Urinary bladder (tissue), 4 donors: ENCODE results near the gene NUDT4. TPM values are rescaled to one million over a fixed set of nuclear protein-coding genes. Genes with fewer than 3 reads are reported as not detected.
A peak's percentile ranks its signal among the peaks of the same experiment; 100 is the strongest.
"Not testable (repeated sequence)": the region's sequence is repeated elsewhere in the genome, so short reads cannot be mapped to it uniquely, and the experiment has no call there.

ENCODE experiments used
- DNase-seq: peaks from one replicate; pipeline ENCODE4 v3.0.0-alpha.2; 2015; ENCODE audit errors: extremely low spot score
- H3K27ac ChIP-seq: one replicate; pipeline ENCODE4 v1.5.1; 2013; ENCODE audit warnings: low read depth, mild to moderate bottlenecking, moderate library complexity
- H3K36me3 ChIP-seq: one replicate; pipeline ENCODE4 v1.6.1; 2013; ENCODE audit warnings: mild to moderate bottlenecking, moderate library complexity; ENCODE audit not compliant: insufficient read depth
- H3K4me1 ChIP-seq: one replicate; pipeline ENCODE4 v1.6.1; 2013; ENCODE audit warnings: mild to moderate bottlenecking, moderate library complexity; ENCODE audit not compliant: insufficient read depth
- H3K4me3 ChIP-seq: one replicate; pipeline ENCODE4 v1.5.1; 2013; ENCODE audit warnings: low read depth, low read length
- WGBS: extraction: QIAGEN DNeasy Blood & Tissue Kit; methylation state at CpG from one replicate; pipeline ENCODE4 v1.1.7; 2013; 5-methylcytosine and 5-hydroxymethylcytosine counted together
- polyA plus RNA-seq: library from polyadenylated mRNA; stranded (reverse); fragments of 200-250 nt; gene quantifications from one replicate; pipeline ENCODE4 v1.2.3, GENCODE V29; 2013
- total RNA-seq: library from RNA; depleted of rRNA; stranded (reverse); fragments of >200 nt; gene quantifications from one replicate; pipeline ENCODE4 v1.2.3, GENCODE V29; 2014
- donor health status: healthy with polysubstance abuse.
- donor health status: healthy.

NUDT4 gene
- total and polyA plus RNA-seq, 2 donors = 46.4 to 103 TPM

- Histone ChIP-seq H3K27ac (peak overlapping the region; percentile 66), H3K4me1 (no peaks in the 10 kb centered on the region), H3K36me3 (no peaks in the 10 kb centered on the region), H3K4me3 (peak overlapping the region; percentile 48)
- 72% methylated on average over 10 of the region's 10 CpGs for WGBS
- DNase-seq = no peak
Observed at GRCh38 chr12:93376436-93377251, 1.1 kb upstream of the NUDT4 start.

GRCh38 chr12:93378196-93378997, 672 bp downstream of the NUDT4 start:
- DNase-seq, H3K4me1 ChIP-seq, H3K36me3 ChIP-seq: not testable (repeated sequence)
- under 1% methylated on average over 44 of the region's 64 CpGs for WGBS
- Histone ChIP-seq H3K4me3 (peak overlapping the region; percentile 98), H3K27ac (peak overlapping the region; percentile 94)

GRCh38 chr12:93378998-93379325, 1.2 kb downstream of the NUDT4 start:
- 0% methylated on average over 4 of the region's 4 CpGs for WGBS
- Histone ChIP-seq H3K27ac (peak overlapping the region; percentile 57), H3K36me3 (no peaks in the 10 kb centered on the region), H3K4me1 (no peaks in the 10 kb centered on the region), H3K4me3 (peak overlapping the region; percentile 98)
- no peak for DNase-seq

- Histone ChIP-seq H3K4me1 (no peaks in the 10 kb centered on the region), H3K27ac (peak overlapping the region; percentile 57), H3K36me3 (no peaks in the 10 kb centered on the region), H3K4me3 (peak overlapping the region; percentile 98)
- DNase-seq = no peak
- WGBS = 6% methylated on average over 8 of the region's 8 CpGs
Observed at GRCh38 chr12:93379326-93379980, 1.7 kb downstream of the NUDT4 start.

GRCh38 chr12:93379981-93380361, 2.2 kb downstream of the NUDT4 start:
- Histone ChIP-seq H3K27ac (no peak overlapping the region), H3K36me3 (no peaks in the 10 kb centered on the region), H3K4me3 (peak overlapping the region; percentile 98), H3K4me1 (no peaks in the 10 kb centered on the region)
- DNase-seq = no peak

GRCh38 chr12:93380480-93381121, 2.9 kb downstream of the NUDT4 start:
- H3K36me3 ChIP-seq = no peaks in the 10 kb centered on the region
- peak overlapping the region; percentile 29 for H3K4me3 ChIP-seq
- 27% methylated on average over 2 of the region's 2 CpGs for WGBS
- H3K27ac ChIP-seq = no peak overlapping the region
- DNase-seq = no peak
- H3K4me1 ChIP-seq = no peaks in the 10 kb centered on the region

- Histone ChIP-seq H3K36me3 (no peaks in the 10 kb centered on the region), H3K4me1 (no peaks in the 10 kb centered on the region), H3K27ac (no peak overlapping the region), H3K4me3 (peak overlapping the region; percentile 29)
- no peak for DNase-seq
- 54% methylated on average over 5 of the region's 5 CpGs for WGBS
Observed at GRCh38 chr12:93381161-93381975, 3.6 kb downstream of the NUDT4 start.

GRCh38 chr12:93381976-93382437, 4.3 kb downstream of the NUDT4 start:
- not testable (repeated sequence) for H3K27ac ChIP-seq, H3K4me3 ChIP-seq, DNase-seq, H3K4me1 ChIP-seq, H3K36me3 ChIP-seq
- WGBS = 92% methylated on average over 5 of the region's 5 CpGs

GRCh38 chr12:93387780-93388179, 10.1 kb downstream of the NUDT4 start:
- Histone ChIP-seq H3K36me3 (peaks cover 2% of the 10 kb centered on the region), H3K4me1 (peaks cover 3% of the 10 kb centered on the region), H3K27ac (no peak overlapping the region), H3K4me3 (no peak overlapping the region)
- 84% methylated on average over 2 of the region's 2 CpGs for WGBS
- DNase-seq = no peak

- Histone ChIP-seq H3K27ac (no peak overlapping the region), H3K36me3 (peaks cover 2% of the 10 kb centered on the region), H3K4me3 (no peak overlapping the region), H3K4me1 (peaks cover 3% of the 10 kb centered on the region)
- 65% methylated on average over 5 of the region's 5 CpGs for WGBS
- no peak for DNase-seq
Observed at GRCh38 chr12:93390031-93390430, 12.3 kb downstream of the NUDT4 start.

GRCh38 chr12:93390549-93391297, 13.0 kb downstream of the NUDT4 start:
- WGBS = 90% methylated on average over 5 of the region's 5 CpGs
- no peak overlapping the region for H3K4me3 ChIP-seq
- no peak overlapping the region for H3K27ac ChIP-seq
- H3K36me3 ChIP-seq = peaks cover 2% of the 10 kb centered on the region
- DNase-seq = no peak
- H3K4me1 ChIP-seq = peaks cover 3% of the 10 kb centered on the region

- no peak for DNase-seq
- WGBS = 81% methylated on average over 2 of the region's 2 CpGs
- H3K4me1 ChIP-seq = peaks cover 3% of the 10 kb centered on the region
Observed at GRCh38 chr12:93393425-93393824, 15.7 kb downstream of the NUDT4 start.

More at GRCh38 chr12:93393425-93393824, 15.7 kb downstream of the NUDT4 start:
- Histone ChIP-seq H3K27ac (no peak overlapping the region), H3K36me3 (peaks cover 2% of the 10 kb centered on the region), H3K4me3 (no peak overlapping the region)
